HG03066 (cell line): ENCODE measurements around the gene ERN2.
"Not testable (repeated sequence)": the region's sequence is repeated elsewhere in the genome, so short reads cannot be mapped to it uniquely, and the experiment has no call there.

Experiments used
- ATAC-seq: cut with Tn5 transposase; IDR thresholded peaks from one replicate; pipeline ENCODE4 v1.9.1; 2021; ENCODE audit warnings: low read depth; ENCODE audit not compliant: unreplicated experiment

Gene ERN2

GRCh38 chr16:23724096-23724784, 11.2 kb upstream of the ERN2 start:
- no peak for ATAC-seq

GRCh38 chr16:23722613-23723240, 9.7 kb upstream of the ERN2 start:
- not testable (repeated sequence) for ATAC-seq

GRCh38 chr16:23716484-23716883, 3.5 kb upstream of the ERN2 start:
- no peak for ATAC-seq

GRCh38 chr16:23711785-23712184, 1.2 kb downstream of the ERN2 start:
- ATAC-seq = no peak

GRCh38 chr16:23710504-23710903, 2.5 kb downstream of the ERN2 start:
- ATAC-seq = no peak

- no peak for ATAC-seq
Observed at GRCh38 chr16:23710008-23710407, 3.0 kb downstream of the ERN2 start.

GRCh38 chr16:23709536-23709935, 3.5 kb downstream of the ERN2 start:
- no peak for ATAC-seq

- ATAC-seq = no peak
Observed at GRCh38 chr16:23706439-23706838, 6.6 kb downstream of the ERN2 start.

- ATAC-seq = no peak
Observed at GRCh38 chr16:23705517-23705902, 7.5 kb downstream of the ERN2 start.

GRCh38 chr16:23704772-23705516, 8.1 kb downstream of the ERN2 start:
- no peak for ATAC-seq

GRCh38 chr16:23702951-23703350, 10.1 kb downstream of the ERN2 start:
- no peak for ATAC-seq

GRCh38 chr16:23701045-23701444, 12.0 kb downstream of the ERN2 start:
- no peak for ATAC-seq

GRCh38 chr16:23700509-23700908, 12.5 kb downstream of the ERN2 start:
- no peak for ATAC-seq

- ATAC-seq = no peak
Observed at GRCh38 chr16:23700093-23700492, 12.9 kb downstream of the ERN2 start.

GRCh38 chr16:23699100-23699499, 13.9 kb downstream of the ERN2 start:
- no peak for ATAC-seq

- no peak for ATAC-seq
Observed at GRCh38 chr16:23695756-23696155, 17.3 kb downstream of the ERN2 start.

- no peak for ATAC-seq
Observed at GRCh38 chr16:23694644-23695373, 18.2 kb downstream of the ERN2 start.

GRCh38 chr16:23694265-23694643, 18.8 kb downstream of the ERN2 start:
- no peak for ATAC-seq

GRCh38 chr16:23692190-23692837, 20.7 kb downstream of the ERN2 start:
- no peak for ATAC-seq

- ATAC-seq = no peak
Observed at GRCh38 chr16:23691483-23692189, 21.4 kb downstream of the ERN2 start.
